Measurements from ENCODE around the gene NUAK1. TPM values are rescaled to one million over a fixed set of nuclear protein-coding genes. Genes with fewer than 3 reads are reported as not detected.
A peak's percentile ranks its signal among the peaks of the same experiment; 100 is the strongest.

Gene NUAK1
- total RNA-seq, 1 experiment from 2014 or later, result 7.0 TPM

GRCh38 chr12:106084014-106084671 lies 54.6 kb downstream of the NUAK1 start:
- peak; percentile 91 for DNase-seq (ENCODE audit: low read depth)

DNA sequence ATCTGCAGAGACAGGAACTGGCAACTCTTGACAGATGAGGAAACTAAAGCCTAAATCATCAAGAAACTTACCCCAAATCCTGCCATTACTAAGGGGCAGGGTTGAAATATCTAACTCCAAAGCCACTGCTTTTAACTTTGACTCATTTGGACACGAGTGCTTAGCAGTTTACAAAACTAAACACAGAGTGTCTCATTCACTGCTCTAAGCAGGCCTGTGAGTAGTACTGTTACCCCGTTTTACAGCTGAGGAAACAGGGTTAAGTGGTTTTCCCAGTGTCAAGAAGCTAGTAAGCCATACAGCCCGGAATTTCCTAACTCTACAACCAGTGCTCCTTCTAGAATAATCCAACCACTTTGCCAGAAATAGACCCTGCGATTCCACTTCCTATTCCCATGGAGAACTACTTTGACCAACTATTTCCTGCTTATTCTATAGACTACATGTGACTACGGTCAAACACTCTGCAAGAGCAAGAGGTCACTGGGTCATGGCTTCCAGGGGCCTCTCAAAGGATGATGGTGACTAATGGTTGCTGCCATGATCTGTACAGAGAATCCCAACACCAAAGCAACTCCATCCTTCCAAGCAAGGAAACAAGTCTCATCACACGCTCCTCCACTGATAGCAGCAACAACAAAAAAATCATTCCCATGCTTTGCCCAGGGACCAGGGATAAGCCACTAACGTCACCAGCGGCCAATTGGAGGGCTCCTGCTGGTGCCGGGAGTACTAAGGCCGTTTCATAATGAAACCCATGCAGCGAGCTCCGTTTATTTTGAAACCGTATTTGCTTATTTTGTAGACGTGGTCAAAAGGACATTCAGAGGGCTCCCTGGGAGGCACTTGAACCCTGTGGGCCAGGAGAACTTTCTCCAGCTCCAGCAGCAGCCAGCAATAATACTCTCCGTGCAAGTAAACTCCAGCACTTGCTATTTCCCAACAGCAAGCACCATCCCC lies 56.3 kb downstream of the NUAK1 start:
- DNase-seq (ENCODE audit: low read depth), result peak; percentile 51

DNA sequence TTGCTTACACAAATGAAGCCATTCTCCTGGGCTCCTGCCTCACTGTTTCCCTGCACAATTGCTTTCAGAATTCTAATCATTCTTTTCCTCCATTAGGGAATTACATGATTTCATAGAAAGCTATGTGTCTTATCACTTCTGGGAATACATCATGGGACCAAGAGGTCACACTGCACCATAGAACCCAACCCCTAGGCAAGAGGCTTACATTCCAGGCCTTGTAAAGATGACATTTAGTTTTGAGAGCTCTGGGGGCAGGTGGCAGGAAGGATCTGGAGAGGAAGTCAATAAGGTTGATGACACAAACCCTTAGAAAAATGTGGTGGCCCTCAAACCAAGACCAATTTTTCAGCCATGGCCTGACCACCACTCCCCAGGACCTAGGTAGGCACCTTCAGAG lies 57.1 kb downstream of the NUAK1 start:
- no peak for DNase-seq (ENCODE audit: low read depth)

DNA sequence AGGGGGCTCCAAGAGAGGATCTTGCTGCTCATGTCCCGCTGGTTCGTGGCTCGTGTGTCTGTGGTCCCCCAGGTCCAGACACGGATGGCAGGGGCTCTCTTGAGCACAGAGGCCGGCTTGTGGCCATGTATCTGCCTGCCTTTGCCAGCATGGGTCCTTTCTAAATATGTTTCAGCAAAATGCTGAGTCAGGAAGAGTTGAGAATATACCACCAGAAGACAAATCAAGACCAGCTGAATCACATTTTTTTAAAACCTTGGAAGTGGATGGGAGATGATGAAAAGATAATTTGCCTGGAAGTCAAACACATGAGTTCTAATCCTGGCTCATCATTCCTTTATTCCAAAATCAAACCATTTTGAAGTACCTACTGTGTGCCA lies 58.0 kb downstream of the NUAK1 start:
- peak; percentile 58 for DNase-seq (ENCODE audit: low read depth)

- peak; percentile 86 for DNase-seq (ENCODE audit: low read depth)
Measured at GRCh38 chr12:106080041-106080790, 58.5 kb downstream of the NUAK1 start.

DNA sequence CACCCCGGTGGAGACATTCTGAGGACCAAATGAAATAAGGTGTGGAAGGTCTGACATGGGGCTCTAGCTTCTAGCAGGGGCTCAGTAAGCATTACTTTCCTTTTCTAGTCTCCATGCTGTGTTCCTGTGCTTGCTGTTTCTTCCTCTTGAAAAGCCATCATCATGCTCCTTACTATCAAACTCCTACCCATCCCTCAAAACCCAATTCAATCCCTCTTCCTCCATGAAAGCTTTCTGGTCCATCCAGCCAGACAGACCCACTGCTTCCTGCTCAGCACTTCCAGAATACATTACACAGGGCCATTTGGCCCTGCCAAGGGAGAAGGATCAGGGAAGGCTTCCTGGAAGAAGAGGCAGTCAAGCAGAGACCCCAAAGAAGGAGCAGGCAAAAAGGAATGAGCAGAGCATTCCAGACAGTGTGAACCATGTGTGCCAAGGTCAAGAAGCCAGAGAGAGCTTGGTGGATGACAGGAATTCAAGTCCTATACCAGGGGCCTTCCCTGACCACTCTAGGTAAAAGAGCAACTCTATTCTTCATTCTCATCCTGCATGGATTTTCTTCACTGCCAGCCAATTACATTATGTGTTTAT lies 59.5 kb downstream of the NUAK1 start:
- DNase-seq (ENCODE audit: low read depth), result no peak

GRCh38 chr12:106078358-106079010 lies 60.3 kb downstream of the NUAK1 start:
- peak; percentile 93 for DNase-seq (ENCODE audit: low read depth)

DNA sequence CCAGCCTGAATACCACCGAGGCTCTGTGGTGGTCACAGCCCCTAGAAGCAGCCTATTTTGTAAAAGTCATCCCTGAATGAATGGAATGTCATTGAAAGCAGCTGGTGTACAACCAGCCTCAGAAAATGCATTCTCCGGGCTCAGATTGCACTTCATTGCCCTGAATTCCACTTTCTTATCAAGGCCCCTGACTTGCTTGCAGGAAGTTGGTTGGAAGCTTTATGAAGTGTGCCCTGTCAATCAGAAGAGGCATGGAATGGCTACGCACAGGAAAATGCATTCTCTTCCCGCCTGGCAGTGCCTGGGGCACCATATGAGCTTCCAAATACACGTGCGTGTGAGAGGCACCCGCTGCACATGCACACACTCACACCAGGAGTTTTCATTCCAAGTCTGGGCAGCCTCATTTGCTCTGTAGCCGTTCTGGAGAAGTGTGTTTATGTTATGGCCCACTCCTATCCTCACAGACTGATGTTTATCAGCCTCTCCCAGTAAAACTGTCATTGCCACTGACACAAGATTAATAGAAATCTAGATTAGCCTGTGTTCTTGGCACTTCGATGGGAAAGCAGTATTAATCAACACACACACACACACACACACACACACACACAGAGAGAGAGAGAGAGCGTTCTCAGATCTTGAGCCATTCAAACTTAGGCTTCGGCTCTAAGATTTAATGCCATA lies 63.9 kb downstream of the NUAK1 start:
- DNase-seq (ENCODE audit: low read depth), result peak; percentile 87

DNA sequence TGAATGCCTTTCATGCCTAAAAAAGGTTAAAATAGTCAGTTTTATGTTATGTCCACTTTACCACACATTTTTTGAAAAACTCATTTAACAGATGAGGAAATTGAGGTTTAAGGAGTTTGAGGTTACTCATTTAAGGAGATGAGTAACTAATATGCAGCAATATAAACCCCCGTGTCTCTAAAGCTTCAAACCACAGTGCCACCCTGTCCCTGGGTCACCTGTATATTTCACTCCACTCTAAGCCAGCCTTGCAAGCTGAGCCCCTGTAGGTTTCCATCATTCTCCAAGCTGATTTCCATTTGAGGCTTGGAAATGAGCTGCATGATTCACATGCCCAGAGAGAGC lies 64.4 kb downstream of the NUAK1 start:
- no peak for DNase-seq (ENCODE audit: low read depth)

- no peak for DNase-seq (ENCODE audit: low read depth)
Measured at GRCh38 chr12:106073179-106073578, 65.6 kb downstream of the NUAK1 start.

- DNase-seq (ENCODE audit: low read depth), result no peak
Measured at GRCh38 chr12:106072751-106073150, 66.0 kb downstream of the NUAK1 start.

- DNase-seq (ENCODE audit: low read depth), result no peak
Measured at GRCh38 chr12:106071686-106072085, 67.1 kb downstream of the NUAK1 start.

DNA sequence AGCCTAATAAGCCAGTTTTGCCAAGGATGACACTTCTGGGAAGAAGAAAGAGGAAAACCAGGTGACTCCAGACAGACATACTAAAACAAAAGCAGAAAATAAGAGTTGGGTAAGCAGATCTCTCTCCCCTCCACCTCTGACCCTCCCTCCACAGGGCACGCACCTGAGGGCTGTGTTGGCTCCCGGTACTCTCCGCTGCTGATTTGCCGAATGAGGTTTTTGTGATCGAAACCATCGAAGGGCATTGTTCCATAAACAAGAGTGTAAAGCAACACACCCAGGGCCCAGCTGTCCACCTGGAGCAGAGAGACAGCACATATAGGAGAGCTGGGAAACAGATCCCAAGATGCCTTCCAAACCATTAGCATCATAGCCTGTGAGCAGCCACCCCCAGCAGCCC lies 68.1 kb downstream of the NUAK1 start:
- no peak for DNase-seq (ENCODE audit: low read depth)

DNA sequence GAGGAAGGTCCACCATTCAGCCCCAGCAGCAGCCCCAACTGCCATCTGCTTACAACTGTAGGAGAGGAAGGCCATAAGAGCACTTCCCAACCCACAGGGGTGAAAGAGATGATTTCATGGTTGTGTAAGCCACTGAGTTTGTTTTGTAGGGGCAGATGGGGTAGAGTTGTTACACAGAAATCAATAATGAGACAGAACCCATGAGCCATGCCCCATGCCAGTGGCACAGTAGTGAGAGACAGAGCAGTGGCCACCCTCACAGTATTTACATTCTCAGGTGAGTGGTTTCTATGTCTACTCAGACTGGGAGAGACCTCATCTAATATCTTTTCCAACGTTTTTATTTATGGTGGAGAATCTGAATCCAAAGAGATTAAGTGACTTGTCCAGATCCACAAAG lies 68.6 kb downstream of the NUAK1 start:
- DNase-seq (ENCODE audit: low read depth), result no peak

- DNase-seq (ENCODE audit: low read depth), result no peak
Measured at GRCh38 chr12:106068296-106068695, 70.5 kb downstream of the NUAK1 start.

GRCh38 chr12:106067606-106068205 lies 71.0 kb downstream of the NUAK1 start:
- DNase-seq (ENCODE audit: low read depth), result no peak

- no peak for DNase-seq (ENCODE audit: low read depth)
Measured at GRCh38 chr12:106066726-106067325, 71.9 kb downstream of the NUAK1 start.

DNA sequence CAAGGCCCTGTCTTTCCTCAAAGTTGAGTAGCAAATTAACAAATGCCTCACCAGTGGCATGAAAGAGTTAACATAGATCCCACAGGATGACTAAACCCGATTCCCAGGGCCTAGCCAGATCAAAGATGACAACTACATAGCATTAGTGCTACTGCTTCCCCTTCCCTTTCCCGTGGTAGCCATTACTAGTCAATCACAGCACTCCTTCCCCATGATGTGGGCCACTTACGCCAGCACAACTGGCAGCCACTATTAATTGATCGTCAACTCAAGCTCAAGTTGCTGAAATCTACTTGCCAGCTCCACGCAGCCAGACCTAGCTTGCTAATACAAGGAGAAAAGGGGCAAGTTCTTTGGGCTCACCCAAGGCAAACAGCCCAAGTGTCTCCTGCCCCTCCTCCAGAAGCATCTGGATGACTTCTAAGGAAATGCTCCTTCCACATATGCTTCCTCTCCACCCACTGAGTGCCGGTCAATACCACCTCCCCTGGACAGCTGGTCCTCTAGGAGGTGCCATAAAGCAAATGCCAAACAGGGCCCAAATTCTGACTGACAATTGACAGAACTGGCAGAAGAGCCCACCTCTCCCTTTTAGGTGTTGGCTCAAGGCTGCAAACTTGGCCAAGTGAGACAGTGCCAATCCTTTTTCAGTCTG lies 72.6 kb downstream of the NUAK1 start:
- DNase-seq (ENCODE audit: low read depth), result peak; percentile 40

DNA sequence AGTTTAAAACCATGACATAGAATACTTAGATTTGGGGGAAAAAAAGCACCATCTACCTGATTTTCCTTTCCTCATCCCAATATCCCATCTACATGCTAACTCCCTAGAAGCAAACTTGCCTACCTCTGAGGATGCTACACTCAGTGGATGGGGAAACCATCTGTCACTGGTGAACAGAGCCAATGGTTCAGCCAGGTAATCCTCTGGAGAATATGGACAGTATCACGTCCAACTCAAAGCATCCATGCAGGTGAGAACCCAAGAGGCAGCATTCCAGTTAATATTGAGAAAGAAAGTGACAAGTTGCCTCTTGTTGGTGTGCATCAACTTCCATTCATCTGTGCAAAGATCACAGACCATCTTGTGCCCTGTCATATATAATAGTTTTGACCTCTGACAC lies 73.2 kb downstream of the NUAK1 start:
- no peak for DNase-seq (ENCODE audit: low read depth)

GRCh38 chr12:106064721-106065021 lies 74.1 kb downstream of the NUAK1 start:
- no peak for DNase-seq (ENCODE audit: low read depth)

All from RPMI7951 (cell line).